ENCODE measurements around the gene ZFHX3. TPM values are rescaled to one million over a fixed set of nuclear protein-coding genes. Genes with fewer than 3 reads are reported as not detected.

Gene ZFHX3
- total and polyA plus RNA-seq, 9 of the 15 experiments (the other 6 are each of a cell fraction or from before 2014, with no cell fraction given): 0.01 to 0.23 (median 0.06) TPM; not detected in 4

- no TSS peak for BruUV-seq (replicated peaks)
- Histone ChIP-seq H3K4me2 (ENCODE audit: insufficient read depth, low read length) (no peak overlapping the region), H3K79me2 (ENCODE audit: control insufficient read depth, insufficient read depth, low read length) (no peaks in the 10 kb centered on the region), H3K36me3 (ENCODE audit: control insufficient read depth, insufficient read depth, low read length) (no peaks in the 10 kb centered on the region), H3K9ac (ENCODE audit: insufficient read depth in 1 of 2, low read depth in 2 of 2, low read length in 2 of 2) (no peak overlapping the region), H3K9me3 (replicated peaks; ENCODE audit: control insufficient read depth, insufficient read depth, low read depth, low read length) (no peaks in the 10 kb centered on the region), H3K27me3 (ENCODE audit: control insufficient read depth in 2 of 2, insufficient read depth in 2 of 2, low read length in 2 of 2) (peaks cover 4% of the 10 kb centered on the region in 2 experiments; a peak in 2 of 5 replicates), H3K27ac (ENCODE audit: extremely low read depth, low read depth, low read length) (no peak overlapping the region), H3K9me1 (ENCODE audit: control insufficient read depth, insufficient read depth, low read length) (no peaks in the 10 kb centered on the region), H4K20me1 (replicated peaks; ENCODE audit: control insufficient read depth, insufficient read depth, low read length) (no peaks in the 10 kb centered on the region; the same call in 1 of the 2 replicates), H3K4me1 (replicated peaks in 1 of 2; ENCODE audit: control insufficient read depth in 2 of 2, insufficient read depth in 2 of 2, low read length in 2 of 2) (peaks cover 0 to 5% of the 10 kb centered on the region in 2 experiments; a peak in 3 of 5 replicates), H3K4me3 (no peak overlapping the region), H2AFZ (ENCODE audit: low read depth, low read length) (no peak overlapping the region)
- WGBS (ENCODE audit: insufficient coverage, low coverage, missing lambda C conversion rate): 0% methylated on average over 2 of the region's 2 CpGs
- DNase-seq (ENCODE audit: extremely low read depth in 1 of 4, low spot score in 3 of 4): no peak
- in situ Hi-C loops (cut with MboI): no loop called here
- FAIRE-seq: no peak
- CTCF ChIA-PET (ENCODE audit: low intra/inter-chr PET ratio): no interaction called here
- ATAC-seq: no peak
- intact Hi-C loops (cut with micrococcal nuclease): no loop called here
- POLR2A ChIA-PET: no interaction called here
- TF ChIP-seq CGGBP1 (CRISPR knock-in tag; IDR thresholded peaks at IDR 0.05) (no peak), ZNF668 (CRISPR knock-in tag; IDR thresholded peaks at IDR 0.05) (no peak), PHTF2 (CRISPR knock-in tag; IDR thresholded peaks at IDR 0.05) (no peak), CUX1 (CRISPR knock-in tag; IDR thresholded peaks at IDR 0.05) (no peak), POLR2AphosphoS5 (IDR thresholded peaks at IDR 0.05; ENCODE audit: control insufficient read depth, insufficient read depth, low read depth, low read length) (no peak), RBM34 (IDR thresholded peaks at IDR 0.05; ENCODE audit: borderline replicate concordance, insufficient read depth, low read length) (no peak), SP1 (CRISPR knock-in tag; IDR thresholded peaks at IDR 0.05) (no peak), DLX4 (CRISPR knock-in tag; IDR thresholded peaks at IDR 0.05) (no peak), HOXB6 (CRISPR knock-in tag; IDR thresholded peaks at IDR 0.05; ENCODE audit: borderline replicate concordance) (no peak), MEF2D (tag; conservative IDR thresholded peaks at IDR 0.05; ENCODE audit: low read depth) (no peak), POU5F1 (IDR thresholded peaks at IDR 0.05; ENCODE audit: borderline replicate concordance, low read depth, low read length, partially characterized antibody) (no peak), ATF2 (CRISPR knock-in tag; IDR thresholded peaks at IDR 0.05) (no peak), UBTF (IDR thresholded peaks at IDR 0.05; ENCODE audit: borderline replicate concordance in 1 of 2, low read depth in 2 of 2, low read length in 2 of 2) (no peak)
These were observed 233.7 kb downstream of the ZFHX3 start for GRCh38 chr16:72814226-72814625.

Measured in K562 (cell line).